GM18873 (cell line): ENCODE measurements around the gene SPOCK2.

Source experiments
- ATAC-seq: cut with Tn5 transposase; IDR thresholded peaks from one replicate; pipeline ENCODE4 v1.9.1; 2021; ENCODE audit warnings: mild to moderate bottlenecking, moderate library complexity, moderate number of reproducible peaks; ENCODE audit not compliant: unreplicated experiment, low FRiP score

SPOCK2 gene

GRCh38 chr10:72014785-72015480, 73.4 kb downstream of the SPOCK2 start:
- ATAC-seq, result no peak

GRCh38 chr10:72014197-72014596, 74.2 kb downstream of the SPOCK2 start:
- no peak for ATAC-seq

- ATAC-seq, result no peak
Observed at GRCh38 chr10:72013202-72013945, 75.0 kb downstream of the SPOCK2 start.

GRCh38 chr10:72012796-72013195, 75.6 kb downstream of the SPOCK2 start:
- ATAC-seq, result no peak

GRCh38 chr10:72011976-72012512, 76.3 kb downstream of the SPOCK2 start:
- no peak for ATAC-seq

GRCh38 chr10:72011468-72011867, 76.9 kb downstream of the SPOCK2 start:
- no peak for ATAC-seq

- ATAC-seq, result no peak
Observed at GRCh38 chr10:72011016-72011415, 77.3 kb downstream of the SPOCK2 start.

- ATAC-seq, result no peak
Observed at GRCh38 chr10:72010234-72010973, 77.9 kb downstream of the SPOCK2 start.

GRCh38 chr10:72009425-72010081, 78.8 kb downstream of the SPOCK2 start:
- no peak for ATAC-seq

- no peak for ATAC-seq
Observed at GRCh38 chr10:72009051-72009424, 79.3 kb downstream of the SPOCK2 start.
